Measurements from ENCODE around the gene AEN.
"Not testable (repeated sequence)": the region's sequence is repeated elsewhere in the genome, so short reads cannot be mapped to it uniquely, and the experiment has no call there.

AEN gene

DNA sequence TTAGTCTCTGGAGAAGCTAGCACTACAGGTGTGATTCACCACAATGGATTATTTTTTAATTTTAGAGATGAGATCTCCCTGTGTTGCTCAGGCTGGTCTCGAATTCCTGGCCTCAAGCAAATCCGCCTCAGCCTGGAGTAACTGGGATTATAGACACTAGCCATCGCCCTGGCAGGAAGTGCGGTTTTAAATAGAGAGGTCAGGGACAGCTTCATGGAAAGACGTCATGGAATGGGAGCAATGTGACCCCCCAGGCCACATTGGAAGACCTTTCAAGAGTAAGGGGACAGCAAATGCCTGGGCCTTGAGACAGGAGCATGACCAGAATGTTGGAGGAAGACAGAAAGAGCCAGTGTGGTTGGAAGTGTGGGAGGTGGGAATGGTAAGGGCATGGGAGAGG, 15.5 kb downstream of the AEN start:
- H3K4me3 ChIP-seq (ENCODE audit: low read length), result no peak overlapping the region
- H3K36me3 ChIP-seq (ENCODE audit: insufficient read depth, low read depth, low read length), result peaks cover 34% of the 10 kb centered on the region
- H3K9me3 ChIP-seq (ENCODE audit: insufficient read depth, low read depth, low read length), result no peaks in the 10 kb centered on the region
- H3K9ac ChIP-seq (ENCODE audit: low read depth, low read length), result no peak overlapping the region
- no peak overlapping the region for H3K27ac ChIP-seq (ENCODE audit: low read length)
- peaks cover 9% of the 10 kb centered on the region for H3K4me1 ChIP-seq (ENCODE audit: insufficient read depth, low read length)
- no peaks in the 10 kb centered on the region for H3K27me3 ChIP-seq (ENCODE audit: insufficient read depth, low read length)

GRCh38 chr15:88637436-88637835, 16.3 kb downstream of the AEN start:
- H3K9me3 ChIP-seq (ENCODE audit: insufficient read depth, low read depth, low read length), result no peaks in the 10 kb centered on the region
- H3K36me3 ChIP-seq (ENCODE audit: insufficient read depth, low read depth, low read length), result peaks cover 27% of the 10 kb centered on the region
- H3K9ac ChIP-seq (ENCODE audit: low read depth, low read length), result 0 out of 2 replicates have a peak overlapping the region, but pooled peaks have one; percentile 64
- no peak overlapping the region for H3K4me3 ChIP-seq (ENCODE audit: low read length)
- H3K27ac ChIP-seq (ENCODE audit: low read length), result no peak overlapping the region
- no peaks in the 10 kb centered on the region for H3K27me3 ChIP-seq (ENCODE audit: insufficient read depth, low read length)
- H3K4me1 ChIP-seq (ENCODE audit: insufficient read depth, low read length), result peaks cover 9% of the 10 kb centered on the region

- Histone ChIP-seq H3K9ac (ENCODE audit: low read depth, low read length) (peak overlapping the region; percentile 64), H3K4me3 (ENCODE audit: low read length) (peak overlapping the region; percentile 43; the same call in 1 of the 2 replicates), H3K27me3 (ENCODE audit: insufficient read depth, low read length) (no peaks in the 10 kb centered on the region), H3K4me1 (ENCODE audit: insufficient read depth, low read length) (peaks cover 9% of the 10 kb centered on the region), H3K36me3 (ENCODE audit: insufficient read depth, low read depth, low read length) (peaks cover 21% of the 10 kb centered on the region), H3K9me3 (ENCODE audit: insufficient read depth, low read depth, low read length) (no peaks in the 10 kb centered on the region), H3K27ac (ENCODE audit: low read length) (peak overlapping the region; percentile 34)
Measured at GRCh38 chr15:88637841-88638625, 16.9 kb downstream of the AEN start.

DNA sequence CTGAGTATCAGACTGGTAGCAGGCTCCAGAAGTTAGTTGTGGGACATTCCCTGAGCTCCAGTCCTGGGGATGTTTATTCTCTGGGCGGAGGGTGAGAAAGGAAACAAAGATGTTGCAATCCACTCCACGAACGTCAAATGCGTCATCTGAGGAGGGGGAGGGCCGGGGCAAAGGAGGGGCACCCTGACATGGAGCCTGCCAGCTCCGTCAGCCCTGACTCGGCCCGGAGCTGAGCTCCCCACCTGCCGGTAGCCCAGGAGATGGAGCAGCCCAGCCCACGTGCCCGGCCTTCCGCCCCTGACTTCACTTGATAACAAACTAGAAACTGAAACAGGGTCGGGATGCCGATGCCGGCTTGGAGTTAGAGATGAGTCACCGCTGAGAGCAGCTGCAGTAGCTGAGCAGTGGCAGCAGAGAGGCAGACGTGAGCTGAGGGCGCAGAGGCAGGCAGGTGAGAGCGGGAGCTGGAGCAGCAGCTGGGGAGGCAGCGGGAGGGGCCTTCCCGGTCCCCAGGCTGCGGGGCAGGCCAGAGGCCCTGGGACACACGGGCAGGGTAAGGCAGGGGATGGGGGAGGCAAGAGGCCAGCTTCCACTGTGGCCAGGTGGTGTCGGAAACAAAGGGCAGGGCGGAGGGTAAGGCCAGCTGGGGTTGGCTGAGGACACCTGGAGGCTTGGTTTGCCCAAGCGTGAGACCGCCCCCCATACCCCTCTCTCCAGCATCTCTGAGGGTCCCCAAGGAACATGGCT, 17.7 kb downstream of the AEN start, which contains the start of gene ISG20:
Gene ISG20 (plus strand): TSS at position 391 of the 747 bp plus-strand sequence. CDS start 351 bp downstream, at position 742.
- Histone ChIP-seq H3K4me3 (ENCODE audit: low read length) (peak within 1 kb of the TSS; percentile 43; the same call in 1 of the 2 replicates), H3K27ac (ENCODE audit: low read length) (peak within 1 kb of the TSS; percentile 34), H3K36me3 (ENCODE audit: insufficient read depth, low read depth, low read length) (peaks cover 14% of the 10 kb centered on the region), H3K27me3 (ENCODE audit: insufficient read depth, low read length) (no peaks in the 10 kb centered on the region), H3K4me1 (ENCODE audit: insufficient read depth, low read length) (peaks cover 9% of the 10 kb centered on the region), H3K9ac (ENCODE audit: low read depth, low read length) (peak within 1 kb of the TSS; percentile 64), H3K9me3 (ENCODE audit: insufficient read depth, low read depth, low read length) (no peaks in the 10 kb centered on the region)

- Histone ChIP-seq H3K4me1 (ENCODE audit: insufficient read depth, low read length) (peaks cover 9% of the 10 kb centered on the region; the same call in 1 of the 2 replicates), H3K9ac (ENCODE audit: low read depth, low read length) (no peak overlapping the region), H3K27ac (ENCODE audit: low read length) (no peak overlapping the region), H3K27me3 (ENCODE audit: insufficient read depth, low read length) (no peaks in the 10 kb centered on the region), H3K4me3 (ENCODE audit: low read length) (no peak overlapping the region), H3K9me3 (ENCODE audit: insufficient read depth, low read depth, low read length) (no peaks in the 10 kb centered on the region), H3K36me3 (ENCODE audit: insufficient read depth, low read depth, low read length) (no peaks in the 10 kb centered on the region)
Measured at GRCh38 chr15:88641959-88642452, 20.9 kb downstream of the AEN start.

DNA sequence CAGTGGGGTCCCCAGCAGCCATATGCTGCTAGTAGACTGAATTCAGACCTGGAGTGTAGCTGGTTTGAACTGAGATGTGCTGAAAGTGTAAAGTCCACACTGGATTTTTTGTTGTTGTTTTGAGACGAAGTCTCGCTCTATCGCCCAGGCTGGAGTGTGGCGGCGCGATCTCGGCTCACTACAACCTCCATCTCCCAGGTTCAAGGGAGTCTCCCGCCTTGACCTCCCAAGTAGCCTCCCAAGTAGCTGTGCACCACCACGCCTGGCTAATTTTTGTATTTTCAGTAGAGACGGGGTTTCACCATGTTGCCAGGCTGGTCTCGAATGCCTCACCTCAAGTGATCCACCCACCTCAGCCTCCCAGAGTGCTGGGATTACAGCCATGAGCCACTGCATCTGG, 21.4 kb downstream of the AEN start:
- not testable (repeated sequence) for H3K4me1 ChIP-seq (ENCODE audit: insufficient read depth, low read length); H3K27ac ChIP-seq (ENCODE audit: low read length); H3K36me3 ChIP-seq (ENCODE audit: insufficient read depth, low read depth, low read length); H3K9ac ChIP-seq (ENCODE audit: low read depth, low read length); H3K9me3 ChIP-seq (ENCODE audit: insufficient read depth, low read depth, low read length); H3K4me3 ChIP-seq (ENCODE audit: low read length); H3K27me3 ChIP-seq (ENCODE audit: insufficient read depth, low read length)

DNA sequence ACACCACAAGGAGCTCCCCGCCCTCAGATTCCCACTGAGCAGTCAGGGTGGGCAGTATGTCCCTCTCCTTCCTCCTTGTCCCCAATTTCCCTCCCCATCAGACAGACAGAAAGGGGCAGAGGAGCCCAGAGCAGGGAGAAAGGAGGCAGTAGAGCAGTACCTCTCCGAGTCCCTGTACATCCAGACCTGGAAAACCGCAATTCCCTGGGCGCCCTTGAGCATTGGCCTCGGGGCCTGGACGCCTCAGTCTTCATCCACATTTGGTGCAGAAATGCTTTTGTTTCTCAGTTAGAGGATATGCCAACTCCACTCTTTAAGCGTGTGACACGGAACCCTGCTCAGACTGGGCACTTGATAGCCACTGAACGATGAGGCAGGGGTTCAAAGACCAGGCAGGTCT, 23.6 kb downstream of the AEN start:
- no peaks in the 10 kb centered on the region for H3K9me3 ChIP-seq (ENCODE audit: insufficient read depth, low read depth, low read length)
- H3K36me3 ChIP-seq (ENCODE audit: insufficient read depth, low read depth, low read length), result no peaks in the 10 kb centered on the region
- H3K4me1 ChIP-seq (ENCODE audit: insufficient read depth, low read length), result no peaks in the 10 kb centered on the region
- no peaks in the 10 kb centered on the region for H3K27me3 ChIP-seq (ENCODE audit: insufficient read depth, low read length)
- no peak overlapping the region for H3K27ac ChIP-seq (ENCODE audit: low read length)
- no peak overlapping the region for H3K4me3 ChIP-seq (ENCODE audit: low read length)
- no peak overlapping the region for H3K9ac ChIP-seq (ENCODE audit: low read depth, low read length)

DNA sequence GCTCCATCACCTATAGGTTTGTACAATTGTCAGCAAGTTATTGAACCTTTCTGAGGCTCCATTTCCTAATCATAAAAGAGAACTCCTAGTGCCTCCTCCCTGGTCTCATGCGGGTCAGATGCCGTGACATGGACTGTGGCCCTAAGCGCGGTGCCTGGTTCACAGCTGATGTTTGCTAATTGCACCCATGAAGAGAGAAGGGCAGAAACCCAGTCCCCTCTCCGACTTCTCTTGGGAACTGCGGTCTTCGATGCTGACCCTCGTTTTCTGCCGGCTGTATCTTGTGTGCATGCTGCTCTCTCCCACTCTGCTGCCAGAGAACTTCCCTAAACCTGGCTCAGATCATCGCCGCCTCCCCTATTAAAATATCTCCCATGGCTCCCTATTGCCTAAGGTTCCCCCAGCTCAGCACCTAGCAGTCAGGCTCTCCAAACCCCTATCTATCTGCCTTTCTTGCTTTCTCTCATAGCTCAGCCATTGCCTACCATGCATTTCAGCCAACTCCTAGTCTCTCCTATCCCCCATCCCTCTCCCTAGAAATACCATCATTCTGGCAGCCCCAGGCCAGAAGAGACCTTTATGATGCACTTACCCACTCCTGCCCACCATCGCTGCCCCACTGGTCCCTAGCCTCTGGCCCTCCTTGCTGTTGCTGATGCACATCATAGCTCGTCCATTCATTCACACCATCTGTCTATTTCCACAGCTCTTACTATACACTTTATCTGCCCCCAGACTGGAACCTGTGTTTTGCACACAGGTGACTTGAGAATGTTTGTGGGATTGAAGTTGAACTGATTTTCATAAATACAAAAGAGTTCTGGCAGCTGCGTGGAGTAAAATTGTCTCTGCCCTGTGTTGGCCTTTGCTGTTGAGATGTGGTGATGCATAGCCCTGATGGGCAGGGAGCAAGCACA, 24.3 kb downstream of the AEN start:
- H3K36me3 ChIP-seq (ENCODE audit: insufficient read depth, low read depth, low read length), result no peaks in the 10 kb centered on the region
- H3K4me1 ChIP-seq (ENCODE audit: insufficient read depth, low read length), result no peaks in the 10 kb centered on the region
- H3K27me3 ChIP-seq (ENCODE audit: insufficient read depth, low read length), result no peaks in the 10 kb centered on the region
- no peak overlapping the region for H3K4me3 ChIP-seq (ENCODE audit: low read length)
- no peak overlapping the region for H3K27ac ChIP-seq (ENCODE audit: low read length)
- no peak overlapping the region for H3K9ac ChIP-seq (ENCODE audit: low read depth, low read length)
- H3K9me3 ChIP-seq (ENCODE audit: insufficient read depth, low read depth, low read length), result no peaks in the 10 kb centered on the region

- Histone ChIP-seq H3K9me3 (ENCODE audit: insufficient read depth, low read depth, low read length) (no peaks in the 10 kb centered on the region), H3K27me3 (ENCODE audit: insufficient read depth, low read length) (no peaks in the 10 kb centered on the region), H3K27ac (ENCODE audit: low read length) (no peak overlapping the region), H3K4me1 (ENCODE audit: insufficient read depth, low read length) (no peaks in the 10 kb centered on the region), H3K36me3 (ENCODE audit: insufficient read depth, low read depth, low read length) (no peaks in the 10 kb centered on the region), H3K4me3 (ENCODE audit: low read length) (no peak overlapping the region), H3K9ac (ENCODE audit: low read depth, low read length) (no peak overlapping the region)
Measured at GRCh38 chr15:88646088-88646405, 24.9 kb downstream of the AEN start.

- H3K9me3 ChIP-seq (ENCODE audit: insufficient read depth, low read depth, low read length), result no peaks in the 10 kb centered on the region
- no peaks in the 10 kb centered on the region for H3K36me3 ChIP-seq (ENCODE audit: insufficient read depth, low read depth, low read length)
- no peak overlapping the region for H3K27ac ChIP-seq (ENCODE audit: low read length)
Measured at GRCh38 chr15:88646951-88647350, 25.8 kb downstream of the AEN start.

DNA sequence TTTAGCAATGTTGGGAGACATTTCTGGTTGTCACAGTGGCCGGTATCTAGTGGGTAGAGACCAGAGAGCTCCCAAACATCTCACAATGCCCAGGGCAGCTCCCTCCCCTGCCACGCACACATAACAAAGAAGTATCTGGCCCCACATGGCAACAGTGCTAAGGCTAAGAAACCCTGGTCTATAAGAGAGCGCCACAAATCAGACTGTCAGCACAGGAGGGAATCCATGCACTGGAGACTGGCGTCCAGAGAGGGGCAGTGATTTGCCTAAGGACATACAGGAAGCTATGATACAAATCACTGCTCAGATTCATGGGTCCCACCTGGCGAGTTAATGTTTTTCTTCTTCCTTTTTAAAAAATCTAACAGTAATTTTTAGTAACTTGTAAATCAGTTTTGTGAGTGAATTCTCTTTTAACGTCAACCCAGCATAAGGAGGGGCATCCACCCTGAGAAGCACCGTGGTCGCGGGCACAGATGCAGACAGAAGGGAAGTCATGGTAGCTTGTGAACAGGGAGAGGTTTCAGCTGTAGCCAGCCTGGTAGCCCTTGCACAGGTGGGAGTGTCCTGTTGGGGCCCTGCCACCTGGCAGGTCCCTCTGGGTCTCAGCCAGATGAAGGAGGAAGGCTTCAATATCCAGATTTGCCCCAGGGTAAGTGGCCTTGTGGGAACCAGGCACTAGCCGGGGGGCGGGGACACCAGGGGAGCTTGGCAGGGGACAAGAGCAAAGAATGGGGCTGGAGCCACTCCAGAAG, 26.4 kb downstream of the AEN start:
- Histone ChIP-seq H3K36me3 (ENCODE audit: insufficient read depth, low read depth, low read length) (no peaks in the 10 kb centered on the region), H3K9ac (ENCODE audit: low read depth, low read length) (no peak overlapping the region), H3K4me3 (ENCODE audit: low read length) (no peak overlapping the region), H3K9me3 (ENCODE audit: insufficient read depth, low read depth, low read length) (no peaks in the 10 kb centered on the region), H3K27me3 (ENCODE audit: insufficient read depth, low read length) (no peaks in the 10 kb centered on the region), H3K27ac (ENCODE audit: low read length) (no peak overlapping the region), H3K4me1 (ENCODE audit: insufficient read depth, low read length) (peaks cover under 1% of the 10 kb centered on the region; the same call in 1 of the 2 replicates)

More at GRCh38 chr15:88646951-88647350, 25.8 kb downstream of the AEN start:
- H3K9ac ChIP-seq (ENCODE audit: low read depth, low read length), result no peak overlapping the region
- no peak overlapping the region for H3K4me3 ChIP-seq (ENCODE audit: low read length)
- no peaks in the 10 kb centered on the region for H3K27me3 ChIP-seq (ENCODE audit: insufficient read depth, low read length)
- H3K4me1 ChIP-seq (ENCODE audit: insufficient read depth, low read length), result no peaks in the 10 kb centered on the region; the same call in 1 of the 2 replicates

Measured in iPS-20b (cell line).